RWPE2 (cell line): ENCODE measurements around the gene SLC47A2.

Experiments used
- ATAC-seq: fragments of 200-7000 bp; cut with Tn5 transposase; 3 replicates; pipeline ENCODE4 v1.9.1; 2021; ENCODE audit warnings: low read depth
- DNase-seq: peaks from one replicate; pipeline ENCODE4 v3.0.0-alpha.2; 2020; ENCODE audit warnings: low spot score
- H3K27ac ChIP-seq: fragments of 450-650 bp; 2 replicates; pipeline ENCODE4 v1.5.1; 2017; ENCODE audit warnings: mild to moderate bottlenecking; ENCODE audit not compliant: poor library complexity, severe bottlenecking
- H3K27me3 ChIP-seq: fragments of 250-450 bp; sonication (Bioruptor Pico); 2 replicates; pipeline ENCODE4 v1.5.1; 2021; ENCODE audit warnings: mild to moderate bottlenecking, moderate library complexity; ENCODE audit not compliant: insufficient read depth, poor library complexity, severe bottlenecking
- H3K36me3 ChIP-seq: fragments of 250-450 bp; sonication (Bioruptor Pico); 2 replicates; pipeline ENCODE4 v1.5.1; 2020; ENCODE audit warnings: low read depth, mild to moderate bottlenecking, moderate library complexity
- H3K4me1 ChIP-seq: fragments of 250-450 bp; sonication (Bioruptor Pico); 2 replicates; pipeline ENCODE4 v1.5.1; 2021; ENCODE audit warnings: mild to moderate bottlenecking, moderate library complexity; ENCODE audit not compliant: insufficient read depth, poor library complexity, severe bottlenecking
- H3K4me3 ChIP-seq: fragments of 250-450 bp; sonication (Bioruptor Pico); 2 replicates; pipeline ENCODE4 v1.5.1; 2021; ENCODE audit warnings: mild to moderate bottlenecking, moderate library complexity; ENCODE audit not compliant: severe bottlenecking
- H3K9me3 ChIP-seq: fragments of 250-450 bp; sonication (Bioruptor Pico); 2 replicates; pipeline ENCODE4 v1.5.1; 2021; ENCODE audit warnings: mild to moderate bottlenecking, moderate library complexity; ENCODE audit not compliant: severe bottlenecking
- TF ChIP-seq, protein P1 (sequence below): fragments of 450-650 bp; IDR thresholded peaks from one replicate; pipeline ENCODE4 v1.5.1; 2017; ENCODE audit warnings: mild to moderate bottlenecking, moderate library complexity; ENCODE audit not compliant: poor library complexity, severe bottlenecking

SLC47A2 gene

GRCh38 chr17:19729900-19730299 is 13.5 kb upstream of the SLC47A2 start:
- Histone ChIP-seq H3K4me3 (no peak overlapping the region), H3K27ac (no peak overlapping the region), H3K27me3 (no peaks in the 10 kb centered on the region), H3K36me3 (no peaks in the 10 kb centered on the region), H3K4me1 (peaks cover 25% of the 10 kb centered on the region), H3K9me3 (no peaks in the 10 kb centered on the region)
- no peak for DNase-seq
- TF ChIP-seq, protein P1, sequence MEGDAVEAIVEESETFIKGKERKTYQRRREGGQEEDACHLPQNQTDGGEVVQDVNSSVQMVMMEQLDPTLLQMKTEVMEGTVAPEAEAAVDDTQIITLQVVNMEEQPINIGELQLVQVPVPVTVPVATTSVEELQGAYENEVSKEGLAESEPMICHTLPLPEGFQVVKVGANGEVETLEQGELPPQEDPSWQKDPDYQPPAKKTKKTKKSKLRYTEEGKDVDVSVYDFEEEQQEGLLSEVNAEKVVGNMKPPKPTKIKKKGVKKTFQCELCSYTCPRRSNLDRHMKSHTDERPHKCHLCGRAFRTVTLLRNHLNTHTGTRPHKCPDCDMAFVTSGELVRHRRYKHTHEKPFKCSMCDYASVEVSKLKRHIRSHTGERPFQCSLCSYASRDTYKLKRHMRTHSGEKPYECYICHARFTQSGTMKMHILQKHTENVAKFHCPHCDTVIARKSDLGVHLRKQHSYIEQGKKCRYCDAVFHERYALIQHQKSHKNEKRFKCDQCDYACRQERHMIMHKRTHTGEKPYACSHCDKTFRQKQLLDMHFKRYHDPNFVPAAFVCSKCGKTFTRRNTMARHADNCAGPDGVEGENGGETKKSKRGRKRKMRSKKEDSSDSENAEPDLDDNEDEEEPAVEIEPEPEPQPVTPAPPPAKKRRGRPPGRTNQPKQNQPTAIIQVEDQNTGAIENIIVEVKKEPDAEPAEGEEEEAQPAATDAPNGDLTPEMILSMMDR = no peak
- ATAC-seq = no peak

DNA sequence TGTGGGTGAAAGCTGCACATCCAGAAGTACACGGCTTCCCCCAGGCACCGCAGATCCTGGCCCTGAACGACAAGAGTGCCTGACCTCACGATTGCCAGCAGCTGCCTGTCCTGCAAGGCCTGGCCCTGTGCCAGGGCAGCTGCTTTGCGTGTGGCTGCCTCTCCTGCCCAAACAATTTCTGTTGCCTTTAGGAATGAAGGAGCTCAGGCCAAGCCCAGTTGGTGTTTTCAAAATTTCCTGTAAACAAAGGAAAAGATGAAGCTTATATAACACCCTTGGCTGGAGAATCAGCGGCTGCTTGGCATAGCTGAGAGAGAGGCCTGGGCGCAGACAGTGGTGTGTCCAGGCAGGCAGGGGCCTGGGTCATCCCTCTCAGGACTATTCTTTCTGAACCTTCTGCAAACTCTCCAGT is 11.7 kb upstream of the SLC47A2 start:
- TF ChIP-seq, protein P1 = no peak
- no peaks in the 10 kb centered on the region for H3K36me3 ChIP-seq
- H3K4me3 ChIP-seq = no peak overlapping the region
- DNase-seq (peak; percentile 76), ATAC-seq (peak; percentile 70)
- no peaks in the 10 kb centered on the region for H3K9me3 ChIP-seq
- H3K4me1 ChIP-seq = peaks cover 36% of the 10 kb centered on the region
- H3K27ac ChIP-seq = peak overlapping the region; percentile 64
- H3K27me3 ChIP-seq = no peaks in the 10 kb centered on the region

DNA sequence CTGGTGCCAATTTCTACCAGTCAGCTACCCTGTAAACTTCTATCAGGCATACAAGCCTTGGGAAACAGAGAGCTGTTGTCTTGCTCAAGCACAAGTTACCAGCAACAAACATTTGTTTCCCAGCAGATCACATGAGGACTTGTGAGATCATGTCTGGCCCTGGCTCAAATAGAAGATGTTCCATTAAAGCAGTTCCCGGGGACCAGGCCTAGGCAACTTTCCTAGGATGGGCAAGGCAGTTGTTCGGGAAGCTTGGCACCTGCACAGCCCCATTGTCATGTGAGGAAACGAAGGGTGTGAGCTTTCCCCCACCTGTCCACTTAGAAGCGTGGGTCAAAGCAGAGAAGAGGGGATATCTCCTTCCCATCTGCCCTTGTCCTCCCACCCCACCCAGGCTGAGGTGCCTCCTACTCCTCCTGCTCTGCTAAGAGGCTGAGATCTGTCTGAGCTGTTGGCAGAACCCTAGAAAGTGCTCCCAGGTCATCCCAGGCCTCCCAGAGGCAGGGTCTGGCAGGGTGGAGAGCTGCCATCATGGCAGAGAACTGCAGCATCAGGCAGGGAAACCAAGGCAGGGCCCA is 11.2 kb upstream of the SLC47A2 start:
- ATAC-seq = peak; percentile 30
- no peak overlapping the region for H3K4me3 ChIP-seq
- no peak for DNase-seq
- H3K27ac ChIP-seq = peak overlapping the region; percentile 64
- peaks cover 36% of the 10 kb centered on the region for H3K4me1 ChIP-seq
- no peaks in the 10 kb centered on the region for H3K36me3 ChIP-seq
- TF ChIP-seq, protein P1 = no peak
- no peaks in the 10 kb centered on the region for H3K27me3 ChIP-seq
- no peaks in the 10 kb centered on the region for H3K9me3 ChIP-seq

GRCh38 chr17:19726631-19727376 is 10.4 kb upstream of the SLC47A2 start:
- H3K4me1 ChIP-seq = peaks cover 36% of the 10 kb centered on the region
- ATAC-seq (no peak), DNase-seq (no peak)
- H3K4me3 ChIP-seq = no peak overlapping the region
- TF ChIP-seq, protein P1 = no peak
- peak overlapping the region; percentile 64 for H3K27ac ChIP-seq
- H3K36me3 ChIP-seq = no peaks in the 10 kb centered on the region
- H3K27me3 ChIP-seq = no peaks in the 10 kb centered on the region
- no peaks in the 10 kb centered on the region for H3K9me3 ChIP-seq

GRCh38 chr17:19725486-19725885 is 9.1 kb upstream of the SLC47A2 start:
- Histone ChIP-seq H3K27ac (peak overlapping the region; percentile 57), H3K4me3 (no peak overlapping the region), H3K4me1 (peaks cover 45% of the 10 kb centered on the region), H3K36me3 (no peaks in the 10 kb centered on the region), H3K27me3 (no peaks in the 10 kb centered on the region), H3K9me3 (no peaks in the 10 kb centered on the region)
- TF ChIP-seq, protein P1 = no peak
- DNase-seq = no peak
- ATAC-seq = no peak
